H9 (cell line): ENCODE measurements around the gene LRMDA. TPM values are rescaled to one million over a fixed set of nuclear protein-coding genes. Genes with fewer than 3 reads are reported as not detected.

ENCODE experiments used
- DNase-seq: peaks from one replicate; pipeline ENCODE4 v3.0.0-alpha.2; 2017
- H2AFZ ChIP-seq: one replicate; pipeline ENCODE4 v1.6.1; 2013; ENCODE audit warnings: mild to moderate bottlenecking, low read length, control low read depth, moderate library complexity
- H2AK5ac ChIP-seq: 2 replicates; pipeline ENCODE4 v1.6.1; 2013; ENCODE audit warnings: low read length, control low read depth, mixed read lengths; ENCODE audit not compliant: insufficient read length
- H2BK120ac ChIP-seq: one replicate; pipeline ENCODE4 v1.6.1; 2013; ENCODE audit warnings: low read depth, mild to moderate bottlenecking, low read length, control low read depth, inconsistent platforms; ENCODE audit not compliant: poor library complexity, severe bottlenecking
- H2BK12ac ChIP-seq: 2 replicates; pipeline ENCODE4 v1.6.1; 2013; ENCODE audit warnings: low read length, control low read depth, mixed read lengths, low read depth; ENCODE audit not compliant: insufficient read length
- H2BK15ac ChIP-seq: 2 replicates; pipeline ENCODE4 v1.6.1; 2013; ENCODE audit warnings: low read depth, low read length, control low read depth
- H2BK20ac ChIP-seq: one replicate; pipeline ENCODE4 v1.6.1; 2013; ENCODE audit warnings: low read depth, mild to moderate bottlenecking, low read length, control low read depth, inconsistent platforms; ENCODE audit not compliant: poor library complexity, severe bottlenecking
- H2BK5ac ChIP-seq: 2 replicates; pipeline ENCODE4 v1.6.1; 2013; ENCODE audit warnings: low read length, control low read depth, mixed read lengths; ENCODE audit not compliant: insufficient read length
- H3K14ac ChIP-seq: 2 replicates; pipeline ENCODE4 v1.6.1; 2013; ENCODE audit warnings: low read length, control low read depth; ENCODE audit not compliant: insufficient read depth
- H3K18ac ChIP-seq: 2 replicates; pipeline ENCODE4 v1.6.1; 2013; ENCODE audit warnings: low read depth, mild to moderate bottlenecking, mixed read lengths, low read length, control low read depth; ENCODE audit not compliant: insufficient read length
- H3K23ac ChIP-seq: 2 replicates; pipeline ENCODE4 v1.6.1; 2013; ENCODE audit warnings: low read length, control low read depth, mixed read lengths, low read depth; ENCODE audit not compliant: insufficient read length
- H3K23me2 ChIP-seq: 2 replicates; pipeline ENCODE4 v1.6.1; 2013; ENCODE audit warnings: low read depth, mild to moderate bottlenecking, mixed read lengths, low read length, control low read depth; ENCODE audit not compliant: insufficient read length, poor library complexity, severe bottlenecking
- H3K27ac ChIP-seq: 2 replicates; pipeline ENCODE4 v1.5.1; 2013; ENCODE audit warnings: low read length, control low read depth, mixed read lengths, low read depth; ENCODE audit not compliant: insufficient read length
- H3K27me3 ChIP-seq: 2 replicates; pipeline ENCODE4 v1.6.1; 2013; ENCODE audit warnings: low read length, control low read depth, inconsistent platforms; ENCODE audit not compliant: insufficient read depth
- H3K4ac ChIP-seq: 2 replicates; pipeline ENCODE4 v1.6.1; 2013; ENCODE audit warnings: low read depth, mild to moderate bottlenecking, control low read depth, inconsistent platforms, low read length, moderate library complexity
- H3K4me1 ChIP-seq: 2 replicates; pipeline ENCODE4 v1.6.1; 2013; ENCODE audit warnings: low read length, control low read depth, inconsistent platforms; ENCODE audit not compliant: insufficient read depth
- H3K4me2 ChIP-seq: 2 replicates; pipeline ENCODE4 v1.6.1; 2013; ENCODE audit warnings: low read length, control low read depth, mixed read lengths; ENCODE audit not compliant: insufficient read length, insufficient read depth
- H3K56ac ChIP-seq: 2 replicates; pipeline ENCODE4 v1.6.1; 2013; ENCODE audit warnings: low read depth, mild to moderate bottlenecking, mixed read lengths, low read length, control low read depth; ENCODE audit not compliant: insufficient read length
- H3K79me1 ChIP-seq: 2 replicates; pipeline ENCODE4 v1.6.1; 2013; ENCODE audit warnings: low read depth, mild to moderate bottlenecking, moderate library complexity, low read length, control low read depth, inconsistent platforms; ENCODE audit not compliant: insufficient read depth, poor library complexity, severe bottlenecking
- H3K79me2 ChIP-seq: 2 replicates; pipeline ENCODE4 v1.6.1; 2013; ENCODE audit warnings: low read length, control low read depth, inconsistent platforms; ENCODE audit not compliant: insufficient read depth
- H3K9ac ChIP-seq: 2 replicates; pipeline ENCODE4 v1.6.1; 2013; ENCODE audit warnings: low read length, control low read depth, mixed read lengths; ENCODE audit not compliant: insufficient read length; ENCODE audit errors: extremely low read depth
- H3K9me3 ChIP-seq: one replicate; pipeline ENCODE4 v1.6.1; 2013; ENCODE audit warnings: low read depth, low read length, inconsistent platforms; ENCODE audit not compliant: control insufficient read depth
- H3T11ph ChIP-seq: one replicate; pipeline ENCODE4 v1.6.1; 2013; ENCODE audit warnings: mild to moderate bottlenecking, low read length, control low read depth, inconsistent platforms
- H4K20me1 ChIP-seq: one replicate; pipeline ENCODE4 v1.6.1; 2013; ENCODE audit not compliant: control insufficient read depth, insufficient read length, insufficient read depth
- H4K5ac ChIP-seq: 2 replicates; pipeline ENCODE4 v1.6.1; 2013; ENCODE audit warnings: low read depth, mild to moderate bottlenecking, mixed read lengths, low read length, control low read depth; ENCODE audit not compliant: insufficient read length
- H4K8ac ChIP-seq: replicated peaks from 2 replicates; pipeline ENCODE4 v1.6.1; 2013; ENCODE audit warnings: low read length, control low read depth, mixed read lengths, low read depth; ENCODE audit not compliant: insufficient read length
- H4K91ac ChIP-seq: 2 replicates; pipeline ENCODE4 v1.6.1; 2013; ENCODE audit warnings: low read depth, mild to moderate bottlenecking, moderate library complexity, mixed read lengths, low read length, control low read depth; ENCODE audit not compliant: insufficient read length
- H3K27ac Mint-ChIP-seq, 3 experiments: 2 replicates in 2 of 3; 3 replicates in 1 of 3; pipeline ENCODE4 v1.8.0; 2020 to 2021; ENCODE audit warnings: mixed read lengths in 3 of 3, mild to moderate bottlenecking in 1 of 3, moderate library complexity in 1 of 3
- H3K27me3 Mint-ChIP-seq: 2 replicates; pipeline ENCODE4 v1.8.0; 2021; ENCODE audit warnings: low read depth, mild to moderate bottlenecking, moderate library complexity, mixed read lengths
- H3K36me3 Mint-ChIP-seq, 3 experiments: 2 replicates in 2 of 3; 3 replicates in 1 of 3; pipeline ENCODE4 v1.8.0; 2020 to 2021; ENCODE audit warnings: low read depth in 3 of 3, mixed read lengths in 3 of 3; ENCODE audit not compliant: insufficient read depth in 1 of 3
- H3K4me1 Mint-ChIP-seq, 2 experiments: 2 replicates each; pipeline ENCODE4 v1.8.0; 2020; ENCODE audit warnings: mixed read lengths in 2 of 2
- H3K4me3 Mint-ChIP-seq, 2 experiments: 2 replicates in 1 of 2; 3 replicates in 1 of 2; pipeline ENCODE4 v1.8.0; 2020 to 2021; ENCODE audit warnings: mild to moderate bottlenecking in 2 of 2, mixed read lengths in 2 of 2, moderate library complexity in 1 of 2
- H3K9me3 Mint-ChIP-seq, 2 experiments: 2 replicates in 1 of 2; 3 replicates in 1 of 2; pipeline ENCODE4 v1.8.0; 2020; ENCODE audit warnings: mild to moderate bottlenecking in 2 of 2, mixed read lengths in 2 of 2, moderate library complexity in 1 of 2
- WGBS: extraction: QIAGEN DNeasy Blood & Tissue Kit; methylation state at CpG from one replicate; pipeline ENCODE4 v1.1.7; 2013; ENCODE audit warnings: missing lambda C conversion rate, low lambda C conversion rate, mixed read lengths; ENCODE audit not compliant: insufficient read length; ENCODE audit errors: extremely low coverage; 5-methylcytosine and 5-hydroxymethylcytosine counted together
- total RNA-seq: library from RNA; stranded (reverse); gene quantifications from 2 replicates; pipeline ENCODE4 v1.2.1, GENCODE V29; 2021
- TF ChIP-seq, protein P1 (sequence below): fragments of 200-600 bp; sonication (generic); conservative IDR thresholded peaks from 3 replicates; pipeline ENCODE4 v1.8.0; 2021; ENCODE audit warnings: antibody characterized with exemption, mild to moderate bottlenecking

LRMDA gene
- total RNA-seq, 1 experiment from 2014 or later: 1.8 TPM

- Histone ChIP-seq H3K23me2 (no peaks in the 10 kb centered on the region), H2AFZ (no peak overlapping the region), H2BK12ac (no peak overlapping the region), H4K8ac (no peak overlapping the region), H3K4me1 (no peaks in the 10 kb centered on the region), H3K27ac (no peak overlapping the region), H3K23ac (no peak overlapping the region), H4K5ac (no peak overlapping the region), H3K27me3 (no peaks in the 10 kb centered on the region), H3K18ac (no peak overlapping the region), H4K91ac (no peak overlapping the region), H4K20me1 (no peaks in the 10 kb centered on the region), H3K4ac (no peak overlapping the region), H2BK5ac (no peak overlapping the region), H3K79me2 (no peaks in the 10 kb centered on the region), H2BK15ac (no peak overlapping the region), H2BK20ac (no peak overlapping the region), H2BK120ac (no peak overlapping the region), H3K9ac (no peak overlapping the region), H3K56ac (no peak overlapping the region), H2AK5ac (no peak overlapping the region), H3K14ac (no peak overlapping the region), H3K9me3 (no peaks in the 10 kb centered on the region), H3K79me1 (no peaks in the 10 kb centered on the region), H3K4me2 (no peak overlapping the region), H3T11ph (no peak overlapping the region)
- Mint-ChIP-seq H3K9me3 (0 out of 5 replicates have a peak, but pooled peaks cover 0 to 3% of the 10 kb centered on the region in 2 experiments), H3K4me3 (no peak overlapping the region), H3K36me3 (no peaks in the 10 kb centered on the region), H3K4me1 (peaks cover 9 to 12% of the 10 kb centered on the region in 2 experiments), H3K27me3 (no peaks in the 10 kb centered on the region), H3K27ac (no peak overlapping the region)
- DNase-seq: no peak
- WGBS: no CpG with 5 or more reads among the region's 7 CpGs
- TF ChIP-seq, protein P1, sequence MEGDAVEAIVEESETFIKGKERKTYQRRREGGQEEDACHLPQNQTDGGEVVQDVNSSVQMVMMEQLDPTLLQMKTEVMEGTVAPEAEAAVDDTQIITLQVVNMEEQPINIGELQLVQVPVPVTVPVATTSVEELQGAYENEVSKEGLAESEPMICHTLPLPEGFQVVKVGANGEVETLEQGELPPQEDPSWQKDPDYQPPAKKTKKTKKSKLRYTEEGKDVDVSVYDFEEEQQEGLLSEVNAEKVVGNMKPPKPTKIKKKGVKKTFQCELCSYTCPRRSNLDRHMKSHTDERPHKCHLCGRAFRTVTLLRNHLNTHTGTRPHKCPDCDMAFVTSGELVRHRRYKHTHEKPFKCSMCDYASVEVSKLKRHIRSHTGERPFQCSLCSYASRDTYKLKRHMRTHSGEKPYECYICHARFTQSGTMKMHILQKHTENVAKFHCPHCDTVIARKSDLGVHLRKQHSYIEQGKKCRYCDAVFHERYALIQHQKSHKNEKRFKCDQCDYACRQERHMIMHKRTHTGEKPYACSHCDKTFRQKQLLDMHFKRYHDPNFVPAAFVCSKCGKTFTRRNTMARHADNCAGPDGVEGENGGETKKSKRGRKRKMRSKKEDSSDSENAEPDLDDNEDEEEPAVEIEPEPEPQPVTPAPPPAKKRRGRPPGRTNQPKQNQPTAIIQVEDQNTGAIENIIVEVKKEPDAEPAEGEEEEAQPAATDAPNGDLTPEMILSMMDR: no peak
Observed at GRCh38 chr10:76309741-76310587, 878.5 kb downstream of the LRMDA start.
